Measurements from ENCODE around the gene B4GALT2. TPM values are rescaled to one million over a fixed set of nuclear protein-coding genes. Genes with fewer than 3 reads are reported as not detected.

The B4GALT2 gene
- total RNA-seq, 1 donor from 2014 or later: 93.2 TPM

GRCh38 chr1:43971336-43971980, 7.6 kb upstream of the B4GALT2 start:
- Histone ChIP-seq H3K36me3 (peaks cover 5 to 8% of the 10 kb centered on the region in 2 donors), H3K4me3 (no peak overlapping the region), H3K27me3 (no peaks in the 10 kb centered on the region), H3K27ac (no peak overlapping the region), H3K4me1 (peaks cover 14 to 19% of the 10 kb centered on the region in 2 donors), H3K9me3 (no peaks in the 10 kb centered on the region)
- no peak for DNase-seq (ENCODE audit: low spot score in 2 of 2)
- intact Hi-C loops (cut with DNase I): loop anchor here (5.0 kb wide), 1 partner anchor 264 kb away; the partner anchor contains the start of gene ST3GAL3
- TF ChIP-seq CTCF (IDR thresholded peaks at IDR 0.05): no peak

- no peak for TF ChIP-seq CTCF (IDR thresholded peaks at IDR 0.05)
- peak overlapping the region; percentile 84 to 89 for H3K27ac ChIP-seq
- H3K36me3 ChIP-seq: peaks cover 13 to 19% of the 10 kb centered on the region in 2 donors
- no peaks in the 10 kb centered on the region for H3K9me3 ChIP-seq
- H3K27me3 ChIP-seq: no peaks in the 10 kb centered on the region
- DNase-seq (ENCODE audit: low spot score in 2 of 2): no peak
- H3K4me3 ChIP-seq: peak overlapping the region; percentile 71 to 78
- peaks cover 17 to 35% of the 10 kb centered on the region in 2 donors for H3K4me1 ChIP-seq
- intact Hi-C loops (cut with DNase I): loop anchor here (1.0 to 5.0 kb wide), 4 partner anchors 17 to 267 kb away; partner anchors contain the start of genes CCDC24, IPO13, SLC6A9 and ST3GAL3
Observed at GRCh38 chr1:43973981-43974442, 5.0 kb upstream of the B4GALT2 start.

- peak; percentile 87 to 97 for DNase-seq (ENCODE audit: low spot score in 2 of 2)
- peaks cover 13 to 19% of the 10 kb centered on the region in 2 donors for H3K36me3 ChIP-seq
- H3K4me3 ChIP-seq: peak within 1 kb of the TSS; percentile 71 to 78
- peaks cover 17 to 35% of the 10 kb centered on the region in 2 donors for H3K4me1 ChIP-seq
- peak within 1 kb of the TSS; percentile 84 to 89 for H3K27ac ChIP-seq
- intact Hi-C loops (cut with DNase I): loop anchor here (1.0 to 5.0 kb wide), 4 partner anchors 17 to 267 kb away; partner anchors contain the start of genes CCDC24, IPO13, SLC6A9 and ST3GAL3
- peak in 2 of 3 experiments; percentile 11 to 46 for TF ChIP-seq CTCF (IDR thresholded peaks at IDR 0.05)
- H3K9me3 ChIP-seq: no peaks in the 10 kb centered on the region
- no peaks in the 10 kb centered on the region for H3K27me3 ChIP-seq
Observed at GRCh38 chr1:43974443-43975248, 4.4 kb upstream of the B4GALT2 start, which contains the start of gene ATP6V0B. ATP6V0B (plus strand) TSS chr1:43974960; CDS start chr1:43975041, 81 bp downstream.

GRCh38 chr1:43975249-43975961, 3.6 kb upstream of the B4GALT2 start:
- Histone ChIP-seq H3K9me3 (no peaks in the 10 kb centered on the region), H3K27me3 (no peaks in the 10 kb centered on the region), H3K36me3 (peaks cover 13 to 19% of the 10 kb centered on the region in 2 donors), H3K4me1 (peaks cover 14 to 33% of the 10 kb centered on the region in 2 donors), H3K4me3 (peak overlapping the region; percentile 71 to 78), H3K27ac (peak overlapping the region; percentile 84 to 89)
- peak in 1 of 2 donors; percentile 80 for DNase-seq (ENCODE audit: low spot score in 2 of 2)
- intact Hi-C loops (cut with DNase I): loop anchor here (2.0 kb wide), 1 partner anchor 55 kb away; the partner anchor contains the start of gene SLC6A9
- TF ChIP-seq CTCF (IDR thresholded peaks at IDR 0.05): no peak

GRCh38 chr1:43976045-43976444, 3.0 kb upstream of the B4GALT2 start:
- no peak for DNase-seq (ENCODE audit: low spot score in 2 of 2)
- Histone ChIP-seq H3K27ac (no peak overlapping the region), H3K4me1 (peaks cover 11 to 27% of the 10 kb centered on the region in 2 donors), H3K27me3 (no peaks in the 10 kb centered on the region), H3K36me3 (peaks cover 13 to 19% of the 10 kb centered on the region in 2 donors), H3K9me3 (no peaks in the 10 kb centered on the region), H3K4me3 (peak overlapping the region; percentile 71 to 78)
- intact Hi-C loops (cut with DNase I): no loop called here
- no peak for TF ChIP-seq CTCF (IDR thresholded peaks at IDR 0.05)
